Cortex of kidney (tissue), 1 donor: ENCODE data around the gene GLIS1.

Experiments used
- DNase-seq: peaks from one replicate; lab custom pipeline; 2025; lab: John Stamatoyannopoulos, UW

The GLIS1 gene

GRCh38 chr1:53617851-53618499 is 121.0 kb downstream of the GLIS1 start:
- no peak for DNase-seq

GRCh38 chr1:53617382-53617781 is 121.6 kb downstream of the GLIS1 start:
- DNase-seq = no peak

- DNase-seq = no peak
These were observed 122.0 kb downstream of the GLIS1 start for GRCh38 chr1:53616927-53617326.

- no peak for DNase-seq
These were observed 122.5 kb downstream of the GLIS1 start for GRCh38 chr1:53616511-53616910.

GRCh38 chr1:53615101-53615500 is 123.9 kb downstream of the GLIS1 start:
- DNase-seq = no peak

- no peak for DNase-seq
These were observed 124.5 kb downstream of the GLIS1 start for GRCh38 chr1:53614231-53615021.

DNA sequence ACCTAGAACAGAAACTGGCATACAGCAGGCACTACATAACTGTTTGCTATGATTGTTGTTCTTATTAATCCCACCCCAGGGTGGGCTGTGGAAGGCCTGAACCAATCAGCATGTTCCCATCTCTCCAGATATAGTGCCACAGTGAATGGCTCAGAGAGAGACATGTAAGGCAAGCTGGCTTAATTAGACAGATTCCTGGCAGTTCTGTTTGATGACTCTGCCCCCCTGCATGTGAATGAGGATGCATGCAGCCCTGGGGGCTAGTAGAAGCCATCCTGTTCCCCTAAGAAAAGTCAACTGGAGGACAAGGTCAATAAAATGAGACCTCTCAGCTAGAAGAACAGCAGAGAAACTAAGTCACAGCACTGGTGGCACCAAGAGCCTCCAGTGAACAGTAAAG is 130.3 kb downstream of the GLIS1 start:
- no peak for DNase-seq

DNA sequence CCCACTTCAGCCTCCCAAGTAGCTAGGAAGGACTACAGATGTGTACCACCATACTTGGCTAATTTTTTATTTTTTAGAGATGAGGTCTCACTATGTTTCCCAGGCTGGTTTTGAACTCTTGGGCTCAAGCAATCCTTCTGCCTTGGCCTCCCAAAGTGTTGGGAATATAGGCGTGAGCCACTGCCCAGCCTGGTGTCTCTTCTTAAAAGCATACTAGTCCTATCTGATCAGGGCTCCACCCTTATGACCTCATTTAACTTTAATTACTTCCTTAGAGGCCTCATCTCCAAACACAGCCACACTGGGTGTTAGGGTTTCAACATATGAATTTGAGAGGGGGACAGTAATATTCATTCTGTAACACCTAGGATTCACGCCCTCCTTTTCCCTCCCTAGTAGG is 130.9 kb downstream of the GLIS1 start:
- DNase-seq = no peak

DNA sequence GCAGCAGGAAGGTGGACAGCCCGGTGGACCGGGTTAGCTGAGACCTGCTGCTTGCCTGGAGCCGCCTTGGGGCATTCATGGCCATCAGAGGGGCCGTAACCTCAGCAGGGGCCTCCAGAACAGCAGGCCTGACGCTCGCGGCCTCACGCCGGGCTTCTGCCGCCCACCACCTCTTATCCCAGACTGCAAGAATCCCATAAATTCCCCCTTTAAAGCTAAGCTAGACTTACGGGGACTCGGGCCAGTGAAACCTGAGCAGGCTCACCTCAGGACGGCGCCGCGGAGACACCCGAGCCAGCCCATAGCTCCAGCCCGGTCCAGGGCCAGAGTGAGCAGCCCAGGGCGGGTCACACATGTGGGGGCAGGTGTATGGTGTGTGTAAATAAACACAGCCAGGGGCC is 132.3 kb downstream of the GLIS1 start:
- no peak for DNase-seq

DNA sequence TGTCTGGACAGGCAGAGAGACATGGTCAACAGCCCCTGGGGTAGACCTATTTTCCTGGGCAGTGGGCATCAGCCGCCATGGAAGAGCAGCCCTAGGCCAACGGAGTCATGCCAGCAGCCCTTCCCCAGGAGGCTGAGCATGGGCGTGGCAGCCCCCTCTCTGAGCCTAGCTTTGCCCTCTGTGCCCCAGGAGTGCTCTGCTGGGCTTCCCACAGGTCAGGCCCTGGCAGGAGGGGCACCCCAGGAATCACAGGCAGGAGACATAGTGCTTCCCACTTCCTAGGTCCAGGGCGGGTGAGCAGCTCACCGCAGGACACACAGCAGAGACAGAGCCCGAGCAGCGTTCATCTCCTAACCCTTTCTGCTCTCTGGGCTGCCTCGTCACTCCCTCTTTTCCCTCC is 132.8 kb downstream of the GLIS1 start:
- no peak for DNase-seq

DNA sequence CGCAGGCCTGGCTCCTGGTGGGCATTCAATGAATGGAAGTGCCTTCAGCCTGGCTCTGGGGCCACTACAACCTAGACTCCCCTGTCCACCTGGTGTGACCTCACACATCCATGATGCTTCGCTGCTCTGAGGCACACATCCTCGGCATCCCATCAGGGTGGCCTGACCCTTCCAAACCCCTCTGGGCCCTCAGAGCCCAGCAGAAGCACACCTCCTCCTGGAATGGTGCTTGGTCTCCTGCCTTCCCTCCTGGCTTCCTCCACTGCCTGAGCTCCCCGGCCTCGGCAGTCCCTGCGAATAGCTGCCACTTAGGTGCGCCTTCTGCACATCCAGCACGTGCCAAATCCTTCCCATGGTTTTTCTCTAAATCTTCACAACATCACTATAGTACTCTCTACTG is 133.8 kb downstream of the GLIS1 start:
- DNase-seq = no peak

DNA sequence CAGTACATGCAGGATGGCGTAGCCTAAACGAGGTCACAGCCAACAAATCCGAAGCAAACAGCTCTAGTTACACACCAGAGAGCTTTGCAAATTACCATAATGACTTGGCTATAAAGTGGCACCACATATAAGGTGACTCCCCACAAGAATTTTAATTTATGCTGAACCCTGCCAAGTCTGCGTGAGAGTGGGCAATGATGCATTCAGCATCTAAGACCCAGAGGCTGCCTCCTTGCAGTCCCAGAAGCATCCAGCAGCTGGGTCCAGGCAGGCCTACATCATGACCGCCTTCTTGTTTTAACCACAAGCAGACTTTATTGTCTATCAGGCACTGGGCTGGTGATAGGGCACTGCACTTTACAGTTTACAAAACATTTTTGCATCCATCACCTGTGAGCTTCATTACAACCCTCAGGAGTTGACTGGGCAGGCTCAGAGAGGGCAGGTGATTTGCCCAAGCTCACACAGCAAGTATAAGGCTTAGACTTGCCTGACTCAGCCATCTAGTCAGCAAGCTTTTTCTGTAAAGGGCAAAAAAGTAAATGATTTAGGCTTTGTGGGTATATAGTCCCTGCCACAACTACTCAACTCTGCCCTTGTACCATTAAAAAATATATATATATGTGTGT is 134.6 kb downstream of the GLIS1 start:
- no peak for DNase-seq

GRCh38 chr1:53603431-53603830 is 135.5 kb downstream of the GLIS1 start:
- no peak for DNase-seq

GRCh38 chr1:53601867-53602775 is 136.8 kb downstream of the GLIS1 start:
- DNase-seq = no peak

GRCh38 chr1:53601031-53601745 is 137.8 kb downstream of the GLIS1 start:
- DNase-seq = no peak

GRCh38 chr1:53600561-53600960 is 138.4 kb downstream of the GLIS1 start:
- DNase-seq = no peak

GRCh38 chr1:53600001-53600400 is 139.0 kb downstream of the GLIS1 start:
- DNase-seq = no peak

DNA sequence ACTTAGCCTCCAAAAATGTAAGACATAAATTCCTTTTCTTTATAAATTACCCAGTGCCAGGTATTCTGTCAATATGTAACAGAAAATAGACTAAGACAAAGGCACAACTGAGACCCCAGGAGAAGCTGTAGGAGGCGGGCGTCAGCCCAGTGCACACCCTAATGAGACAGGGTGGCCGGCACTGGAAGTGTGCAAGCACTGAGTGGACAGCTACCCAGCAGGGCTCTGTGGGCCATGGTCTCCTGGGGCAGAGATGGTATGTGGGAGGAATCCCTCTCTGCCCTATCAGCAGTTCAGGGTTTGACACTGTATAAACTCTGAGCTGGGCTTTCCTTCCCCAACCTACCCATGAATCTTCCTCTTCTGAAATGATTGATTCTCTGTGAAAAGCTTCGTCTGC is 139.5 kb downstream of the GLIS1 start:
- no peak for DNase-seq

- no peak for DNase-seq
These were observed 140.0 kb downstream of the GLIS1 start for GRCh38 chr1:53598966-53599365.

- no peak for DNase-seq
These were observed 143.1 kb downstream of the GLIS1 start for GRCh38 chr1:53595906-53596305.

DNA sequence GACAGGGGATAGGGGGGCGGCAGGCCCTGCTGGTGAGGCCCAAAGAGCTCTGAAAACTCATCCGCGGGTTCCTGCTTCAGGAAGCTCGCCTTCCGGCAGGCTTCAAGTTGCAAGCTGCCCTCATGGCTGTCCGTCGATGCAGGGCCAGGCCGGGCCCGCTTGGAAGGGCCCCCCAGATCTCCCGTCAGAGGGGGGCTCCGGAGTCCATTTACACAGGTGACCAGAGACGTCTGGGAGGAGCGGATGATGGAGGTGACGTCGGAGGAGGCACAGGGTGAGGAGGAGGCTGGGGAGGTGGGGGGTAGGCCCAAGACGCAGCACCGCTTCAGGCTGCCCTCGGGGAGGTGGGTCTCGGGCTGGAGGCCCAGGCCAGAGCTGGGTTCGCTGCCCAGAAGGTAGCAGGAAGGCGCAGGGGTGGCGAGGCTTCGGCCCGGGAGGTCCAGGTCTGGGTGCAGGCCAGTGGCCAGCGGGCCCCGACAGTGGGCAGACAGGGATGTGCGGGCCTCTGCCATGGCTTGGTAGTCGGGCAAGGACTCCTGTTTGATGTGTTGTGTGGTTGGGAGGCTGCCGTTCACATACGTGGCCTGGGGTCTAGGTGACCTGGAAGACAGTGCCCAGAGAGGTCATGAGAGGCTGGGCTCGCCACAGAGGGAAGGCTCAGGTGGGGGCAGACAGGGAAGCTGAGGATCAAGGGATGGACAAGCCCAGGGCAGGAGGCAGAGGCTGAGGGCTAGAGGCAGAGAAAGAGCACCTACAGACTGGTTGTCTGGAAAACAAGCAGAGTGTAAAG is 144.4 kb downstream of the GLIS1 start:
- no peak for DNase-seq
